SK-N-SH treated with all-trans-retinoic acid at 6 μM for 48 hours (cell line): ENCODE measurements around the gene LHB.

Experiments
- CSDC2 ChIP-seq: fragments of 250-450 bp; sonication (Bioruptor Pico); IDR thresholded peaks from 2 replicates; pipeline ENCODE4 v1.5.0; 2020; ENCODE audit warnings: mild to moderate bottlenecking, moderate library complexity
- PPARA ChIP-seq: fragments of 250-450 bp; sonication (Bioruptor Pico); IDR thresholded peaks from 2 replicates; pipeline ENCODE4 v1.5.0; 2020; ENCODE audit warnings: mild to moderate bottlenecking, borderline replicate concordance

DNA sequence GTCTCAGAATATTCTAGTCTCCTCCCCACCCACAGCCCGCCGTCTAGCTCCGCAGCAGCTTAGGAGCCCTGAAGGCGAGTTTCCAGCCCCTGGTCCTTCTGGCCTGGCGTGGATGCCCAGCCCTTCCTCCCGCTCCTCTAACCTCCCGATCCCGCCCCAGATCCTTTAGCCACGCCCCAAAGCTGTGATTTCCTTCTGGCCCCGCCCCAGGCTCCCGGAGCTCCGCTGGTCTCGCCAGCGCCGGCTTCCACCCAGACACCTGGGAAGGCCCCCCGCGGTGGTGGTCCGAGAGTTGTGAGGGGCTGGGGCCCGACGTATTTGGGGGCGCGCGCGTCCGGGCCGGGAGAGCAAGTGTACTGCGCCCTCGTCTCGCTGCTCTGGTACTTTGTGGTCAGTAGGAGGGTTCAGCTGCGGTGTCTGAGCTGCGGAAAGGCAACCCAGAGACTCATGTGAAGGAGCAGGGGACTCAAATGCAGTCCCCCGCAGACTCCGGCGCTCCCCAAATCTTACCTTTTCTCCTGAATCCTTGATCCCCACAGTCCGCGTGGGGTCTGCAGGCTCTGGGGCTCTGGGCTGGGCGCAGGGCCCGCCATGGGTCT is 40.8 kb upstream of the LHB start, which contains the start of gene CGB7:
- TF ChIP-seq CSDC2 (CRISPR knock-in tag) (no peak), PPARA (CRISPR knock-in tag) (no peak)
